NCI-H1694 treated with DMSO at 0.1 percent for 48 hours (cell line): ENCODE measurements around the gene RGS7.

Source experiments
- DNase-seq: peaks from one replicate; lab custom pipeline; 2025; lab: John Stamatoyannopoulos, UW

RGS7 gene

GRCh38 chr1:241356519-241357365, at the start of gene RGS7:
RGS7 (minus strand) TSS chr1:241357205.
- DNase-seq: peak; percentile 64

GRCh38 chr1:241406421-241406820, 49.4 kb upstream of the RGS7 start:
- no peak for DNase-seq

GRCh38 chr1:241401156-241401555, 44.2 kb upstream of the RGS7 start:
- DNase-seq: no peak

- no peak for DNase-seq
Measured at GRCh38 chr1:241396747-241397681, 40.0 kb upstream of the RGS7 start.

GRCh38 chr1:241391926-241392710, 35.1 kb upstream of the RGS7 start:
- no peak for DNase-seq

GRCh38 chr1:241390526-241390925, 33.5 kb upstream of the RGS7 start:
- no peak for DNase-seq

- no peak for DNase-seq
Measured at GRCh38 chr1:241389400-241389799, 32.4 kb upstream of the RGS7 start.

- no peak for DNase-seq
Measured at GRCh38 chr1:241387216-241387615, 30.2 kb upstream of the RGS7 start.

- peak; percentile 90 for DNase-seq
Measured at GRCh38 chr1:241376701-241377100, 19.7 kb upstream of the RGS7 start.

GRCh38 chr1:241375886-241376285, 18.9 kb upstream of the RGS7 start:
- no peak for DNase-seq

GRCh38 chr1:241366196-241366595, 9.2 kb upstream of the RGS7 start:
- no peak for DNase-seq

- no peak for DNase-seq
Measured at GRCh38 chr1:241362350-241362749, 5.3 kb upstream of the RGS7 start.

- peak; percentile 43 for DNase-seq
Measured at GRCh38 chr1:241357366-241358340, 648 bp upstream of the RGS7 start.

GRCh38 chr1:241356187-241356518, 852 bp downstream of the RGS7 start:
- peak; percentile 17 for DNase-seq

- DNase-seq: no peak
Measured at GRCh38 chr1:241355311-241356010, 1.5 kb downstream of the RGS7 start.

- no peak for DNase-seq
Measured at GRCh38 chr1:241352401-241352800, 4.6 kb downstream of the RGS7 start.

GRCh38 chr1:241351841-241352240, 5.2 kb downstream of the RGS7 start:
- no peak for DNase-seq

GRCh38 chr1:241343956-241344355, 13.0 kb downstream of the RGS7 start:
- no peak for DNase-seq

- no peak for DNase-seq
Measured at GRCh38 chr1:241336335-241336734, 20.7 kb downstream of the RGS7 start.

- DNase-seq: no peak
Measured at GRCh38 chr1:241332987-241333386, 24.0 kb downstream of the RGS7 start.
